AG10803 (cell line): ENCODE measurements around the gene KCNT2.

Experiments used
- DNase-seq: peaks from one replicate; pipeline ENCODE4 v3.0.0; 2010; ENCODE audit warnings: low read depth
- H3K4me3 ChIP-seq: 2 replicates; pipeline ENCODE4 v1.5.1; 2011; ENCODE audit warnings: mild to moderate bottlenecking, low read length, control low read depth
- TF ChIP-seq, protein P1 (sequence below): conservative IDR thresholded peaks from 2 replicates; pipeline ENCODE4 v1.5.1; 2011; ENCODE audit warnings: mild to moderate bottlenecking, low read length, control low read depth, inconsistent platforms

The KCNT2 gene

DNA sequence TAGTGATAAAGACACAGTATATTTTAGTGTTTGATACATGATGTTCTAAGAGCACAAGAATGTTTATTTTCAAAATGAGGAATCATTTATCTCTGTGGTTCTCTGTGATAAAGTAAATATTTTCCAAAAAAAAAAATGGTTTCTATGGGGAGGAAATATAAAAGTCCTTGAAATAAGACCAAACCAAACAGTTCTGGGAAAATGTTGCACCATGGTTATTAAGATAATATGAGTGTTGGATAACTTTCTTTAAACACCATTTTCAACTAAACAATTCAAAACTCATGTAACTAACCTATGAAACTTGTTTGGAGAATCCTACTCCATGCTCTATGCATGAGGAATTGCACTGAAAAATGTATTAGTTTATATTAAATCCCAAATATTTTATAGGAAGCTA lies 184.6 kb downstream of the KCNT2 start:
- no peak for DNase-seq
- TF ChIP-seq, protein P1, sequence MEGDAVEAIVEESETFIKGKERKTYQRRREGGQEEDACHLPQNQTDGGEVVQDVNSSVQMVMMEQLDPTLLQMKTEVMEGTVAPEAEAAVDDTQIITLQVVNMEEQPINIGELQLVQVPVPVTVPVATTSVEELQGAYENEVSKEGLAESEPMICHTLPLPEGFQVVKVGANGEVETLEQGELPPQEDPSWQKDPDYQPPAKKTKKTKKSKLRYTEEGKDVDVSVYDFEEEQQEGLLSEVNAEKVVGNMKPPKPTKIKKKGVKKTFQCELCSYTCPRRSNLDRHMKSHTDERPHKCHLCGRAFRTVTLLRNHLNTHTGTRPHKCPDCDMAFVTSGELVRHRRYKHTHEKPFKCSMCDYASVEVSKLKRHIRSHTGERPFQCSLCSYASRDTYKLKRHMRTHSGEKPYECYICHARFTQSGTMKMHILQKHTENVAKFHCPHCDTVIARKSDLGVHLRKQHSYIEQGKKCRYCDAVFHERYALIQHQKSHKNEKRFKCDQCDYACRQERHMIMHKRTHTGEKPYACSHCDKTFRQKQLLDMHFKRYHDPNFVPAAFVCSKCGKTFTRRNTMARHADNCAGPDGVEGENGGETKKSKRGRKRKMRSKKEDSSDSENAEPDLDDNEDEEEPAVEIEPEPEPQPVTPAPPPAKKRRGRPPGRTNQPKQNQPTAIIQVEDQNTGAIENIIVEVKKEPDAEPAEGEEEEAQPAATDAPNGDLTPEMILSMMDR, result no peak
- no peak overlapping the region for H3K4me3 ChIP-seq

- no peak overlapping the region for H3K4me3 ChIP-seq
- no peak for DNase-seq
- TF ChIP-seq, protein P1, result no peak
Observed at GRCh38 chr1:196418772-196419171, 189.5 kb downstream of the KCNT2 start.

- TF ChIP-seq, protein P1, result no peak
- no peak for DNase-seq
Observed at GRCh38 chr1:196415978-196416377, 192.3 kb downstream of the KCNT2 start.

DNA sequence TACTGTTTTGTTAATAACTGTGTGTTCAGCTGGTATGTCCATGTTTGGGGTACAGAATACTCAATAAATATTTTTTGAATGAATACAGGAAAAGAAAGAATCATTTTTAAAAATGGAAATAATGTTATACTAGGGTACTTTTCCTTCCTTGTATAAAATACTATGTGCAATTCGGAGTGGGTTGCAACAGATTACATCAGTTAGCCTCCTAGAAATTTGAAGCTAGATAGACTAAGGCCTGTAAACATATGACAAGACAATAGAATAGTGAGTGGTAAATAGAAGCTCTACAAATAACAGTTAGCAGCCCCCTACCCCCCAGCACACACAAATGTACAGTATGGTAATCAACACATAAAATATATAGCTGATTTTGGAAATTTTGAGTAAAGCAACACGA lies 195.9 kb downstream of the KCNT2 start:
- no peak for DNase-seq
- no peak overlapping the region for H3K4me3 ChIP-seq
- TF ChIP-seq, protein P1, result no peak

More at GRCh38 chr1:196415978-196416377, 192.3 kb downstream of the KCNT2 start:
- no peak overlapping the region for H3K4me3 ChIP-seq

DNA sequence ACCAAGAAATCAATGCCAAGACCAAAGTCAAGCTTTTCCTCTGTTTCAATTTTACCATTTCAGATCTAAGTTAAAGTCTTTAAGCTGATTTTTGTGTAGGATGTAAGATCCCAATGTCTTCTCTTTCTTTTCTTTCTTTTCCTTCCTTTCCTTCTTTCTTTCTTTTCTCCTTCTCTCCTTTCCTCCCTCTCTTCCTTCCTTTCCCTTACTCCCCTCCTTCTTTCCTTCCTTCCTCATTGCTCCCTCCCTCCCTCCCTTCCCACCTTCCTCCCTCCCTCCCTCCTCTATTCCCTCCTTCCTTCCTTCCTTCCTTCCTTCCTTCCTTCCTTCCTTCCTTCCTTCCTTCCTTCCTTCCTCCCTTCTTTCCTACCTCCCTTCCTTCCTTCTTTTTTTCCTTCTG lies 197.5 kb downstream of the KCNT2 start:
- TF ChIP-seq, protein P1, result no peak
- no peak overlapping the region for H3K4me3 ChIP-seq
- no peak for DNase-seq

GRCh38 chr1:196409586-196409985 lies 198.7 kb downstream of the KCNT2 start:
- DNase-seq, result no peak

GRCh38 chr1:196407358-196408051 lies 200.7 kb downstream of the KCNT2 start:
- peak; percentile 43 for DNase-seq
- TF ChIP-seq, protein P1, result no peak
- no peak overlapping the region for H3K4me3 ChIP-seq

More at GRCh38 chr1:196409586-196409985, 198.7 kb downstream of the KCNT2 start:
- TF ChIP-seq, protein P1, result no peak
- H3K4me3 ChIP-seq, result no peak overlapping the region
